ENCODE measurements around the gene BMP5.
A peak's percentile ranks its signal among the peaks of the same experiment; 100 is the strongest.
"Not testable (repeated sequence)": the region's sequence is repeated elsewhere in the genome, so short reads cannot be mapped to it uniquely, and the experiment has no call there.

The BMP5 gene

GRCh38 chr6:55875400-55875799 lies at the start of gene BMP5:
TSS of gene BMP5 (minus strand) at chr6:55875590. CDS start at chr6:55874865, 725 bp downstream.
- DNase-seq (ENCODE audit: low read depth) = no peak

GRCh38 chr6:55922406-55922805 lies 47.0 kb upstream of the BMP5 start:
- DNase-seq (ENCODE audit: low read depth) = no peak

- DNase-seq (ENCODE audit: low read depth) = no peak
These were observed 44.4 kb upstream of the BMP5 start for GRCh38 chr6:55919716-55920308.

- DNase-seq (ENCODE audit: low read depth) = peak; percentile 72
These were observed 43.2 kb upstream of the BMP5 start for GRCh38 chr6:55918639-55919038.

GRCh38 chr6:55917751-55918415 lies 42.5 kb upstream of the BMP5 start:
- DNase-seq (ENCODE audit: low read depth) = peak; percentile 22

GRCh38 chr6:55916188-55916587 lies 40.8 kb upstream of the BMP5 start:
- DNase-seq (ENCODE audit: low read depth) = peak; percentile 55

- DNase-seq (ENCODE audit: low read depth) = peak; percentile 38
These were observed 38.1 kb upstream of the BMP5 start for GRCh38 chr6:55913228-55914195.

GRCh38 chr6:55910466-55910865 lies 35.1 kb upstream of the BMP5 start:
- not testable (repeated sequence) for DNase-seq (ENCODE audit: low read depth)

GRCh38 chr6:55909911-55910310 lies 34.5 kb upstream of the BMP5 start:
- not testable (repeated sequence) for DNase-seq (ENCODE audit: low read depth)

- peak; percentile 22 for DNase-seq (ENCODE audit: low read depth)
These were observed 27.4 kb upstream of the BMP5 start for GRCh38 chr6:55902796-55903195.

- DNase-seq (ENCODE audit: low read depth) = no peak
These were observed 26.4 kb upstream of the BMP5 start for GRCh38 chr6:55901765-55902270.

GRCh38 chr6:55898342-55898741 lies 23.0 kb upstream of the BMP5 start:
- DNase-seq (ENCODE audit: low read depth) = peak; percentile 55

GRCh38 chr6:55897346-55897745 lies 22.0 kb upstream of the BMP5 start:
- peak; percentile 16 for DNase-seq (ENCODE audit: low read depth)

GRCh38 chr6:55895972-55896730 lies 20.8 kb upstream of the BMP5 start:
- no peak for DNase-seq (ENCODE audit: low read depth)

GRCh38 chr6:55892749-55893357 lies 17.5 kb upstream of the BMP5 start:
- DNase-seq (ENCODE audit: low read depth) = peak; percentile 16

GRCh38 chr6:55888917-55889316 lies 13.5 kb upstream of the BMP5 start:
- DNase-seq (ENCODE audit: low read depth) = no peak

GRCh38 chr6:55886185-55886836 lies 10.9 kb upstream of the BMP5 start:
- peak; percentile 20 for DNase-seq (ENCODE audit: low read depth)

- peak; percentile 87 for DNase-seq (ENCODE audit: low read depth)
These were observed 7.6 kb upstream of the BMP5 start for GRCh38 chr6:55882718-55883569.

- DNase-seq (ENCODE audit: low read depth) = no peak
These were observed 1.9 kb upstream of the BMP5 start for GRCh38 chr6:55877283-55877682.

- no peak for DNase-seq (ENCODE audit: low read depth)
These were observed 1.1 kb downstream of the BMP5 start for GRCh38 chr6:55874316-55874715.

Measured in EH (cell line).